GM06990 (cell line): ENCODE data around the gene MRPL9.

Experiments
- DNase-seq: peaks from one replicate; pipeline ENCODE4 v3.0.0-alpha.2; 2011; ENCODE audit not compliant: insufficient read length; ENCODE audit errors: extremely low read depth
- H3K27me3 ChIP-seq: replicated peaks from 2 replicates; pipeline ENCODE4 v1.6.0; 2011; ENCODE audit warnings: low read length; ENCODE audit not compliant: control insufficient read depth, insufficient read depth
- H3K36me3 ChIP-seq: 2 replicates; pipeline ENCODE4 v1.5.1; 2011; ENCODE audit warnings: low read length; ENCODE audit not compliant: control insufficient read depth, insufficient read depth
- H3K4me3 ChIP-seq: replicated peaks from 2 replicates; pipeline ENCODE4 v1.5.1; 2011; ENCODE audit warnings: low read depth, mild to moderate bottlenecking, control low read depth, low read length
- CTCF ChIP-seq: IDR thresholded peaks from 2 replicates; pipeline ENCODE4 v1.5.1; 2011; ENCODE audit warnings: low read length, control low read depth, mild to moderate bottlenecking, inconsistent platforms; ENCODE audit not compliant: insufficient read depth, poor library complexity, severe bottlenecking

Gene MRPL9

DNA sequence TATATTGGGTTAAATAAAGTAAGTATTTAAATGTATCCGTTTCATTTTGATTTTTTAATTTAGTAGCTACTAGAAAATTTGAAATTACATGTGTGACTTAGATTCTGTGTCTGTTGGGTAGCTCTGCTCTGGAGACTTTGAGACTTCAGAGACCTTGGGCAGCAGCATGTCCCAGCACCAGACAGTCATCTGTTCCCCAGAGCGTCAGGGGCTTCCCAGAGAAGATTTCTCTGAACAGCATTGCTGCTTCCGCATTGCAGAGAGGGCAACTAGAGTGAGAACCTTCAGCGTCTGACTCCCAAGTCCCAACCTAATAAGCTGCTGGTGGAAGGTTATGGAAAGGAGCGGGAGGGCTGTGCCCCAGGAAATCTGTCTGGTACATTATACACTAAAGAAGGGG lies 35.3 kb upstream of the MRPL9 start:
- no peak overlapping the region for H3K4me3 ChIP-seq
- no peaks in the 10 kb centered on the region for H3K36me3 ChIP-seq
- H3K27me3 ChIP-seq: no peaks in the 10 kb centered on the region
- DNase-seq: no peak
- no peak for TF ChIP-seq CTCF

DNA sequence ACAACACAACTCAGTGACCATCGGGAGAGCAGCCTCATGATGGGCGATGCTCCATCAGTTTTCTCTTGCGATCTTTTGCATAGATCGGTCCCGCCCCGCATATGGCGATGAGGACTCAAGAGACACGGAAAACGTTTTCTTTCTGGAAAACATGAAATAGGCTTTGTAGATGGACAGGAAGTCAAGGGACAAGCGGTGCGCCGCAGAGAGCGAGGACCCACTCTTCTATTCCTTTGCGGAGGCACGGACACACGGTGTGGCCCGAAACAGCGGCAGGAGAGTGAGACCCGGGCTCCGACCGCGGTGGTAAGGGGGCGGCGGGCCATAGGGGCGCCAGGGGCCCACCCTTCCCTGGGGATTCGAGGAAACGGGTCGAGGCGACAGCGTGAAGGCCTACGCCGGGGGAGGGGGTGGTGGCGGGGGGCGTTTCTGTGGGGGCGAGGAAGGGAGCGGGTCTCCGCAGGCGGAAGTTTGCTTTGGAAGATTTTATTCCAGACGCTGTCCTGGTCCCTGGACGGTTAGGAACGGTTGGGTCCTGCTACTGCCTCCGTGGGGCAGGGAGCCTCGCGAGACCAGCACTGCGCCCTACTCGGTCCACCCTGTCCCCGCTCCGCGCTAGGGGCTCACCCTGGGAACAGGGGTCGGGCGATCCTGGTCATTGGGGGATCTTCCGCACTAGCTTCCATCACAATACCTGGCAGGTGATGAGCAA lies 27.8 kb upstream of the MRPL9 start:
- no peak for TF ChIP-seq CTCF
- no peaks in the 10 kb centered on the region for H3K36me3 ChIP-seq
- peak; percentile 22 for DNase-seq
- peak overlapping the region; percentile 88 for H3K4me3 ChIP-seq
- no peaks in the 10 kb centered on the region for H3K27me3 ChIP-seq

DNA sequence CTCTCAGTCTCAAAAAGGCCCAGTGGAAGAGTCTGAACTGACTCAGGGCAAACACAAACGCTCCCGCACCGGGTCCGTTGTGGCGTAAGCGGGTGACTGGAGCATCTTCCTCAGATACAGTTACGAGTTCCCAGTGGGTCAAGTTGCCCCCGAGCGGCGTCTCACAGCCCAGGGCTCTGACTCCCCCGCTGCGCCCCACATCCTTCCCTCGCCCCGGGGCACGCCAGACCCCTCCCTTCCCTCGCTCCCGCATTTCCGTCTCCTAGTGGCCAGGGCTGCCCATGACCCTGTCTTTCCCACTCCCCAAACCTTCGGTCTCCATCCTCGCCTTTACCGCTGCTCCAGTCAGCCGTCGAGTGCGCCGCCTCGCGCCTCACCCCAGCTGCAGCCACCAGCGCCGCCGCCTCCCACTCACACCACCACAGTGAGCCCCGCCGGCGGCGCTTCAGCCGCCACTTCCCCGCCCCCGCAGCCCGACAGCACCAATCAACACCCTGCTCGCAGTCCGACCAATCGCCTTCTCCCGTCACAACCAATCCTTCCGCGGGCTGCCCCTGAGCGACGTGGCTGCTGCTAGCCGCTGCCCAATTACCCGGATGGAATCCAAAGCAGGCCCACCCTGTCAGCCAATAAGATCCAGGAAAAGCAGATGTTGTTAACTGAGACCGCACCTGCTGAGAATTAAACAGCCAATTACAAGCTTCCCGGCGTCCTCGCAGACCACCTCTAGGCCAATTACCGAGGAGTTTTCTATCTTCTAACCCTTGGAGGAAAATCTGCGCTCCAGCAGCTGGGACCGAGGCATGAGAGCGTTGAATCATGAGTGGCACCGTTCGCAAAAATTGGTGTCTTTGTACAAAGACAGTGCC lies 27.0 kb upstream of the MRPL9 start, which contains the start of gene TDRKH:
Gene TDRKH, minus strand, starts transcription at position 430 of the 869 bp plus-strand sequence. CDS start 7,478 bp downstream, outside the sequence.
- DNase-seq: peak; percentile 98
- H3K4me3 ChIP-seq: peak within 1 kb of the TSS; percentile 88
- TF ChIP-seq CTCF: peak; percentile 44
- no peaks in the 10 kb centered on the region for H3K27me3 ChIP-seq
- H3K36me3 ChIP-seq: no peaks in the 10 kb centered on the region

- Histone ChIP-seq H3K4me3 (no peak overlapping the region), H3K36me3 (no peaks in the 10 kb centered on the region), H3K27me3 (no peaks in the 10 kb centered on the region)
- DNase-seq: no peak
- TF ChIP-seq CTCF: no peak
These were observed 24.4 kb upstream of the MRPL9 start for GRCh38 chr1:151787689-151788088.

DNA sequence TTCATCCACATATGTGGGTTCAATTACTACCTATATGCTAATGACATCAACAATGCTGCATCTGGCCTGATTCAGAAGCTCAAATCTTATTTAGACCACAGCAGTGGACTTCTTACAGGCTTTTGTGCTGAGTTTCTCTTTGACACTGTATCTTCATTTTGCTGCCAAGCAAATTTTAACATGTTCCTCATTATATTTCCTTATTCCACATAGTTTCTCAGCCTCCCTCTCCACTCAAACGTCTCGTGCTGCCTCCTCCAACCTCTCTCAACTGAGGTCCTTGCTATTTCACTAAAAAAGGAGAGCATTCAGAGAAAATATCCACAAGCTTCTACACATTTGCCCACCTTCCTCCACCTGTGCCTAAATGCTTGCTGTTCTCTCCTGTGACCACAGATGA lies 20.5 kb upstream of the MRPL9 start:
- TF ChIP-seq CTCF: no peak
- no peak for DNase-seq
- no peaks in the 10 kb centered on the region for H3K36me3 ChIP-seq
- H3K27me3 ChIP-seq: no peaks in the 10 kb centered on the region
- no peak overlapping the region for H3K4me3 ChIP-seq
